KOPT-K1 (cell line): ENCODE data around the gene TIPARP.
"Not testable (repeated sequence)": the region's sequence is repeated elsewhere in the genome, so short reads cannot be mapped to it uniquely, and the experiment has no call there.

Source experiments
- H3K27ac ChIP-seq: fragments of 200-600 bp; sonication (generic); 2 replicates; pipeline ENCODE4 v1.5.1; 2016; ENCODE audit warnings: antibody characterized with exemption, mild to moderate bottlenecking, low read depth, low read length; ENCODE audit not compliant: poor library complexity, severe bottlenecking
- H3K36me3 ChIP-seq: fragments of 200-600 bp; sonication (generic); 2 replicates; pipeline ENCODE4 v1.5.1; 2017; ENCODE audit warnings: antibody characterized with exemption, mild to moderate bottlenecking, low read length, moderate library complexity; ENCODE audit not compliant: insufficient read depth
- H3K9me3 ChIP-seq: fragments of 200-600 bp; sonication (generic); 2 replicates; pipeline ENCODE4 v1.5.1; 2017; ENCODE audit warnings: antibody characterized with exemption, low read length, mild to moderate bottlenecking; ENCODE audit not compliant: insufficient read depth, poor library complexity, severe bottlenecking

TIPARP gene

GRCh38 chr3:156705761-156706616 is 31.6 kb downstream of the TIPARP start:
- peaks cover 49% of the 10 kb centered on the region for H3K36me3 ChIP-seq
- H3K9me3 ChIP-seq: no peaks in the 10 kb centered on the region
- H3K27ac ChIP-seq: no peak overlapping the region

GRCh38 chr3:156707588-156707987 is 33.2 kb downstream of the TIPARP start:
- no peaks in the 10 kb centered on the region for H3K9me3 ChIP-seq
- peaks cover 49% of the 10 kb centered on the region for H3K36me3 ChIP-seq
- no peak overlapping the region for H3K27ac ChIP-seq

- H3K9me3 ChIP-seq: no peaks in the 10 kb centered on the region
- H3K27ac ChIP-seq: no peak overlapping the region
- peaks cover 27% of the 10 kb centered on the region for H3K36me3 ChIP-seq
These were observed 36.0 kb downstream of the TIPARP start for GRCh38 chr3:156710429-156710828.

GRCh38 chr3:156711113-156711512 is 36.7 kb downstream of the TIPARP start:
- no peaks in the 10 kb centered on the region for H3K9me3 ChIP-seq
- H3K27ac ChIP-seq: no peak overlapping the region
- H3K36me3 ChIP-seq: peaks cover 20% of the 10 kb centered on the region

- not testable (repeated sequence) for H3K27ac ChIP-seq, H3K9me3 ChIP-seq
- H3K36me3 ChIP-seq: peaks cover 16% of the 10 kb centered on the region; the same call in 1 of the 2 replicates
These were observed 37.6 kb downstream of the TIPARP start for GRCh38 chr3:156711944-156712343.

- Histone ChIP-seq H3K27ac (no peak overlapping the region), H3K36me3 (no peaks in the 10 kb centered on the region), H3K9me3 (no peaks in the 10 kb centered on the region)
These were observed 41.9 kb downstream of the TIPARP start for GRCh38 chr3:156716105-156716862.

GRCh38 chr3:156718622-156719306 is 44.4 kb downstream of the TIPARP start:
- Histone ChIP-seq H3K9me3 (no peaks in the 10 kb centered on the region), H3K27ac (no peak overlapping the region), H3K36me3 (no peaks in the 10 kb centered on the region)

- no peaks in the 10 kb centered on the region for H3K9me3 ChIP-seq
These were observed 46.4 kb downstream of the TIPARP start for GRCh38 chr3:156720826-156721225.

GRCh38 chr3:156721687-156722618 is 47.6 kb downstream of the TIPARP start:
- no peak overlapping the region for H3K27ac ChIP-seq

More at GRCh38 chr3:156720826-156721225, 46.4 kb downstream of the TIPARP start:
- Histone ChIP-seq H3K27ac (no peak overlapping the region), H3K36me3 (no peaks in the 10 kb centered on the region)

GRCh38 chr3:156723182-156723619 is 48.8 kb downstream of the TIPARP start:
- Histone ChIP-seq H3K36me3 (no peaks in the 10 kb centered on the region), H3K27ac (no peak overlapping the region), H3K9me3 (no peaks in the 10 kb centered on the region)

More at GRCh38 chr3:156721687-156722618, 47.6 kb downstream of the TIPARP start:
- Histone ChIP-seq H3K9me3 (no peaks in the 10 kb centered on the region), H3K36me3 (no peaks in the 10 kb centered on the region)

- Histone ChIP-seq H3K36me3 (no peaks in the 10 kb centered on the region), H3K27ac (no peak overlapping the region), H3K9me3 (no peaks in the 10 kb centered on the region)
These were observed 51.3 kb downstream of the TIPARP start for GRCh38 chr3:156725682-156726081.

- no peaks in the 10 kb centered on the region for H3K36me3 ChIP-seq
- H3K9me3 ChIP-seq: no peaks in the 10 kb centered on the region
- no peak overlapping the region for H3K27ac ChIP-seq
These were observed 52.1 kb downstream of the TIPARP start for GRCh38 chr3:156726456-156726855.

GRCh38 chr3:156727519-156728205 is 53.3 kb downstream of the TIPARP start:
- Histone ChIP-seq H3K36me3 (no peaks in the 10 kb centered on the region), H3K27ac (no peak overlapping the region), H3K9me3 (no peaks in the 10 kb centered on the region)
